SK-N-SH (cell line): ENCODE measurements around the gene ROR2. TPM values are rescaled to one million over a fixed set of nuclear protein-coding genes. Genes with fewer than 3 reads are reported as not detected.

Experiments used
- CTCF ChIA-PET: fragments of 300-600, 350-600 bp; formaldehyde crosslinking; extraction: SDS; loops from one replicate; lab custom pipeline; 2021; lab: Yijun Ruan, JAX
- POLR2A ChIA-PET: fragments of 350-600 bp; sonication (Branson Sonifier 250); formaldehyde crosslinking; extraction: SDS; loops from one replicate; lab custom pipeline; 2020; ENCODE audit warnings: antibody characterized with exemption, inconsistent platforms; lab: Yijun Ruan, JAX
- DNase-seq: peaks from one replicate; pipeline ENCODE4 v3.0.0; 2012
- H2AFZ ChIP-seq: fragments of 200-600 bp; sonication (generic); 2 replicates; pipeline ENCODE4 v1.8.1; 2016; ENCODE audit warnings: antibody characterized with exemption, mild to moderate bottlenecking, low read depth
- H3F3A ChIP-seq: fragments of 200-600 bp; sonication (generic); replicated peaks from 2 replicates; pipeline ENCODE3; 2016; ENCODE audit warnings: antibody characterized with exemption, mild to moderate bottlenecking; ENCODE audit not compliant: insufficient read depth
- H3K27ac ChIP-seq, 2 experiments: fragments of 200-500 bp in 1 of 2; fragments of 200-600 bp in 1 of 2; sonication (Bioruptor generic) in 1 of 2; sonication (generic), shearing (Covaris generic) in 1 of 2; 2 replicates each; pipeline versions ENCODE4 v1.5.1 to v1.6.1; 2014 to 2016; ENCODE audit warnings: low read depth in 2 of 2, inconsistent platforms in 1 of 2, low read length in 1 of 2, mild to moderate bottlenecking in 1 of 2, mixed read lengths in 1 of 2
- H3K27me3 ChIP-seq: fragments of 200-600 bp; sonication (generic), shearing (Covaris generic); 2 replicates; pipeline ENCODE4 v1.6.1; 2016; ENCODE audit warnings: mixed run types; ENCODE audit not compliant: insufficient read depth
- H3K36me3 ChIP-seq, 2 experiments: fragments of 200-500 bp in 1 of 2; fragments of 200-600 bp in 1 of 2; sonication (Bioruptor generic) in 1 of 2; sonication (generic) in 1 of 2; replicated peaks in 1 of 2; 2 replicates each; pipeline versions ENCODE3 to v1.5.1; 2014 to 2016; ENCODE audit warnings: low read length in 1 of 2, mild to moderate bottlenecking in 1 of 2; ENCODE audit not compliant: insufficient read depth in 2 of 2, control insufficient read depth in 1 of 2
- H3K4me1 ChIP-seq, 2 experiments: fragments of 200-500 bp in 1 of 2; fragments of 200-600 bp in 1 of 2; sonication (Bioruptor generic) in 1 of 2; sonication (generic), shearing (Covaris generic) in 1 of 2; 2 replicates each; pipeline versions ENCODE4 v1.5.1 to v1.6.1; 2014 to 2016; ENCODE audit warnings: low read depth in 1 of 2, low read length in 1 of 2, mixed run types in 1 of 2; ENCODE audit not compliant: insufficient read depth in 2 of 2, control insufficient read depth in 1 of 2
- H3K4me2 ChIP-seq: fragments of 200-600 bp; sonication (generic), shearing (Covaris generic); 2 replicates; pipeline ENCODE4 v1.6.1; 2017; ENCODE audit warnings: mixed run types
- H3K4me3 ChIP-seq, 2 experiments: fragments of 200-500 bp in 1 of 2; fragments of 200-600 bp in 1 of 2; sonication (Bioruptor generic) in 1 of 2; sonication (generic), shearing (Covaris generic) in 1 of 2; 2 replicates each; pipeline versions ENCODE4 v1.5.1 to v1.8.1; 2014 to 2016; ENCODE audit warnings: low read depth in 2 of 2, inconsistent platforms in 1 of 2, low read length in 1 of 2, mild to moderate bottlenecking in 1 of 2, mixed read lengths in 1 of 2, moderate library complexity in 1 of 2
- H3K79me2 ChIP-seq: fragments of 200-600 bp; sonication (generic); 2 replicates; pipeline ENCODE4 v1.8.1; 2017; ENCODE audit warnings: mild to moderate bottlenecking; ENCODE audit not compliant: insufficient read depth
- H3K9ac ChIP-seq: fragments of 200-600 bp; sonication (generic); 2 replicates; pipeline ENCODE4 v1.6.1; 2017; ENCODE audit warnings: mixed run types
- H3K9me2 ChIP-seq: fragments of 200-600 bp; sonication (generic); 2 replicates; pipeline ENCODE4 v1.6.1; 2017; ENCODE audit warnings: mixed run types
- H3K9me3 ChIP-seq: fragments of 200-600 bp; sonication (generic); 2 replicates; pipeline ENCODE4 v1.6.1; 2017; ENCODE audit warnings: mixed run types, mild to moderate bottlenecking, moderate library complexity
- H4K20me1 ChIP-seq: fragments of 200-600 bp; sonication (generic); 2 replicates; pipeline ENCODE4 v1.6.1; 2017; ENCODE audit warnings: mild to moderate bottlenecking, mixed run types; ENCODE audit not compliant: insufficient read depth
- CHD2 ChIP-seq: fragments of 150-350 bp; IDR thresholded peaks from 2 replicates; pipeline ENCODE4 v1.6.1; 2018; ENCODE audit warnings: low read length; ENCODE audit not compliant: partially characterized antibody
- ELF1 ChIP-seq: IDR thresholded peaks from 2 replicates; pipeline ENCODE4 v1.4.0; 2012
- FOXJ3 ChIP-seq: sonication (generic); formaldehyde crosslinking; IDR thresholded peaks from 2 replicates; pipeline ENCODE4 v1.5.1; 2020; ENCODE audit warnings: mild to moderate bottlenecking, missing genetic modification reagents
- FOXM1 ChIP-seq: IDR thresholded peaks from 2 replicates; pipeline ENCODE4 v1.4.0; 2012; ENCODE audit warnings: low read depth, mild to moderate bottlenecking
- JUND ChIP-seq: IDR thresholded peaks from 2 replicates; pipeline ENCODE4 v1.4.0; 2012
- MEF2A ChIP-seq: IDR thresholded peaks from 2 replicates; pipeline ENCODE4 v1.4.0; 2012; ENCODE audit warnings: low read depth, borderline replicate concordance
- NRF1 ChIP-seq: IDR thresholded peaks from 2 replicates; pipeline ENCODE4 v1.6.1; 2012; ENCODE audit warnings: low read depth, mild to moderate bottlenecking, low read length
- PBX3 ChIP-seq: IDR thresholded peaks from 2 replicates; pipeline ENCODE4; 2012
- POLR2AphosphoS5 ChIP-seq: IDR thresholded peaks from 2 replicates; pipeline ENCODE4 v1.6.1; 2012; ENCODE audit warnings: low read depth, low read length
- RAD21 ChIP-seq: IDR thresholded peaks from 2 replicates; pipeline ENCODE4 v1.6.1; 2012; ENCODE audit warnings: mild to moderate bottlenecking, low read length
- RCOR1 ChIP-seq: fragments of 150-350 bp; IDR thresholded peaks from 2 replicates; pipeline ENCODE4 v1.6.1; 2017; ENCODE audit warnings: antibody characterized with exemption, low read length
- RFX5 ChIP-seq: IDR thresholded peaks from 2 replicates; pipeline ENCODE4 v1.6.1; 2012; ENCODE audit warnings: mild to moderate bottlenecking, improper control_type of control experiment, low read length
- RXRA ChIP-seq: IDR thresholded peaks from 2 replicates; pipeline ENCODE4 v1.4.0; 2012; ENCODE audit warnings: low read depth, mild to moderate bottlenecking, borderline replicate concordance
- SMC3 ChIP-seq: IDR thresholded peaks from 2 replicates; pipeline ENCODE4 v1.6.1; 2012; ENCODE audit warnings: low read depth, low read length, improper control_type of control experiment
- TAF1 ChIP-seq: IDR thresholded peaks from 2 replicates; pipeline ENCODE4 v1.6.1; 2012; ENCODE audit warnings: low read depth, mild to moderate bottlenecking, low read length, moderate library complexity, borderline replicate concordance
- TEAD4 ChIP-seq: IDR thresholded peaks from 2 replicates; pipeline ENCODE4 v1.4.0; 2012; ENCODE audit warnings: mild to moderate bottlenecking, borderline replicate concordance; ENCODE audit not compliant: insufficient read depth
- USF1 ChIP-seq: IDR thresholded peaks from 2 replicates; pipeline ENCODE4 v1.4.0; 2012; ENCODE audit warnings: low read depth, borderline replicate concordance
- YY1 ChIP-seq: IDR thresholded peaks from 2 replicates; pipeline ENCODE4 v1.4.0; 2012; ENCODE audit warnings: low read depth, mild to moderate bottlenecking
- ZBTB33 ChIP-seq: IDR thresholded peaks from 2 replicates; pipeline ENCODE4 v1.4.0; 2012; ENCODE audit warnings: low read depth, borderline replicate concordance
- WGBS: methylation state at CpG from one replicate; pipeline ENCODE4 v1.1.6; 2017; ENCODE audit warnings: low lambda C conversion rate; 5-methylcytosine and 5-hydroxymethylcytosine counted together
- polyA plus RNA-seq, 3 experiments: library from polyadenylated mRNA; depleted of rRNA; stranded (reverse); fragments of >200 nt; gene quantifications; 2 replicates each; pipeline ENCODE4 v1.2.3, GENCODE V29; 2012

The ROR2 gene
- polyA plus RNA-seq, 1 of the 3 experiments (the other 2 are of a cell fraction), result 0.43 TPM

GRCh38 chr9:91942201-91942600, 7.8 kb downstream of the ROR2 start:
- H3K9me2 ChIP-seq, result no peaks in the 10 kb centered on the region
- H3F3A ChIP-seq, result no peaks in the 10 kb centered on the region
- TF ChIP-seq TAF1 (no peak), NRF1 (no peak), ELF1 (no peak), FOXJ3 (CRISPR knock-in tag) (no peak), RCOR1 (no peak), PBX3 (no peak), MEF2A (no peak), USF1 (no peak), YY1 (no peak), RXRA (no peak), FOXM1 (no peak), JUND (no peak), RFX5 (no peak), POLR2AphosphoS5 (no peak), TEAD4 (no peak), ZBTB33 (no peak), CHD2 (no peak), RAD21 (no peak), SMC3 (no peak)
- no peak overlapping the region for H2AFZ ChIP-seq
- ChIA-PET CTCF (interaction anchor here (1.1 to 20.1 kb wide), 2 partner anchors 12 to 173 kb away, joined by 5 to 495 read pairs; no protein-coding TSS in a partner anchor), POLR2A (no interaction called here)
- WGBS, result 43% methylated on average over 5 of the region's 5 CpGs
- no peaks in the 10 kb centered on the region for H4K20me1 ChIP-seq
- DNase-seq, result no peak
- no peak overlapping the region for H3K4me2 ChIP-seq
- no peak overlapping the region for H3K9ac ChIP-seq
- peaks cover 3% of the 10 kb centered on the region; the same call in 1 of the 2 replicates for H3K27me3 ChIP-seq
- H3K4me1 ChIP-seq, result peaks cover 0 to 12% of the 10 kb centered on the region in 2 experiments; a peak in 2 of 4 replicates
- no peak overlapping the region for H3K27ac ChIP-seq
- no peaks in the 10 kb centered on the region for H3K36me3 ChIP-seq
- H3K79me2 ChIP-seq, result no peaks in the 10 kb centered on the region
- no peak overlapping the region for H3K4me3 ChIP-seq
- no peaks in the 10 kb centered on the region for H3K9me3 ChIP-seq
